A673 (cell line): ENCODE results near the gene PREX1. TPM values are rescaled to one million over a fixed set of nuclear protein-coding genes. Genes with fewer than 3 reads are reported as not detected.

Experiments used
- BruUV-seq: library from RNA; stranded (reverse); fragments of 400-500 nt; replicated peaks from 2 replicates; lab custom pipeline; 2021; lab: Mats Ljungman, UMichigan
- CTCF ChIA-PET: fragments of 300-600 bp; sonication (Branson Sonifier 250); formaldehyde crosslinking; loops from one replicate; lab custom pipeline; 2022; ENCODE audit warnings: antibody characterized with exemption; lab: Charles Lee
- POLR2A ChIA-PET: fragments of 300-600 bp; sonication (Branson Sonifier 250); formaldehyde crosslinking; loops from one replicate; lab custom pipeline; 2022; ENCODE audit warnings: antibody characterized with exemption; ENCODE audit not compliant: low non-redundant PET; lab: Charles Lee
- DNase-seq: peaks from one replicate; pipeline ENCODE4 v3.0.0-alpha.2; 2015; ENCODE audit warnings: low spot score
- H3K27ac ChIP-seq: fragments of 200-600 bp; sonication (generic); 2 replicates; pipeline ENCODE4 v1.5.1; 2016; ENCODE audit warnings: mixed run types, low read depth, mild to moderate bottlenecking, mixed read lengths, antibody characterized with exemption, low read length; ENCODE audit not compliant: poor library complexity, severe bottlenecking
- H3K27me3 ChIP-seq: fragments of 200-600 bp; sonication (generic); replicated peaks from 2 replicates; pipeline ENCODE4 v1.6.1; 2017; ENCODE audit warnings: mixed run types, low read depth, mild to moderate bottlenecking, mixed read lengths, antibody characterized with exemption, low read length; ENCODE audit not compliant: insufficient read depth, poor library complexity
- H3K36me3 ChIP-seq: fragments of 200-600 bp; sonication (generic); 2 replicates; pipeline ENCODE4 v1.6.1; 2016; ENCODE audit warnings: mixed run types, mild to moderate bottlenecking, mixed read lengths, antibody characterized with exemption, low read length; ENCODE audit not compliant: insufficient read depth, poor library complexity, severe bottlenecking
- H3K4me1 ChIP-seq: fragments of 200-600 bp; sonication (generic); 2 replicates; pipeline ENCODE4 v1.6.1; 2017; ENCODE audit warnings: mixed run types, mild to moderate bottlenecking, mixed read lengths, antibody characterized with exemption, low read length; ENCODE audit not compliant: insufficient read depth, poor library complexity, severe bottlenecking
- H3K4me3 ChIP-seq: fragments of 200-600 bp; sonication (generic); 2 replicates; pipeline ENCODE4 v1.5.1; 2016; ENCODE audit warnings: low read depth, mixed run types, mild to moderate bottlenecking, mixed read lengths, low read length; ENCODE audit not compliant: poor library complexity, severe bottlenecking
- H3K9me3 ChIP-seq: fragments of 200-600 bp; sonication (generic); 2 replicates; pipeline ENCODE4 v1.6.1; 2016; ENCODE audit warnings: mixed run types, low read depth, mild to moderate bottlenecking, mixed read lengths, antibody characterized with exemption, low read length; ENCODE audit not compliant: poor library complexity, severe bottlenecking
- EZH2 ChIP-seq: fragments of 200-600 bp; sonication (generic); IDR thresholded peaks from 2 replicates; pipeline ENCODE4 v1.6.1; 2017; ENCODE audit warnings: borderline replicate concordance, low read depth, mild to moderate bottlenecking, mixed read lengths, antibody characterized with exemption, low read length; ENCODE audit not compliant: poor library complexity, severe bottlenecking
- intact Hi-C: fragments of 100-400 bp; cut with micrococcal nuclease; formaldehyde crosslinking; loops from one replicate; pipeline ENCODE4 v1.10.0; 2022; ENCODE audit not compliant: unreplicated experiment
- total RNA-seq: library from RNA; stranded (reverse); gene quantifications from 2 replicates; pipeline ENCODE4 v1.2.3, GENCODE V29; 2021
- TF ChIP-seq, protein P1 (sequence below): fragments of 300-800, 200-600 bp; sonication (generic); conservative IDR thresholded peaks from 2 replicates; pipeline ENCODE4 v1.5.1; 2017; ENCODE audit warnings: low read depth, mild to moderate bottlenecking, antibody characterized with exemption, low read length, moderate library complexity, mixed read lengths

PREX1 gene
- total RNA-seq, 1 experiment from 2014 or later: 145 TPM

DNA sequence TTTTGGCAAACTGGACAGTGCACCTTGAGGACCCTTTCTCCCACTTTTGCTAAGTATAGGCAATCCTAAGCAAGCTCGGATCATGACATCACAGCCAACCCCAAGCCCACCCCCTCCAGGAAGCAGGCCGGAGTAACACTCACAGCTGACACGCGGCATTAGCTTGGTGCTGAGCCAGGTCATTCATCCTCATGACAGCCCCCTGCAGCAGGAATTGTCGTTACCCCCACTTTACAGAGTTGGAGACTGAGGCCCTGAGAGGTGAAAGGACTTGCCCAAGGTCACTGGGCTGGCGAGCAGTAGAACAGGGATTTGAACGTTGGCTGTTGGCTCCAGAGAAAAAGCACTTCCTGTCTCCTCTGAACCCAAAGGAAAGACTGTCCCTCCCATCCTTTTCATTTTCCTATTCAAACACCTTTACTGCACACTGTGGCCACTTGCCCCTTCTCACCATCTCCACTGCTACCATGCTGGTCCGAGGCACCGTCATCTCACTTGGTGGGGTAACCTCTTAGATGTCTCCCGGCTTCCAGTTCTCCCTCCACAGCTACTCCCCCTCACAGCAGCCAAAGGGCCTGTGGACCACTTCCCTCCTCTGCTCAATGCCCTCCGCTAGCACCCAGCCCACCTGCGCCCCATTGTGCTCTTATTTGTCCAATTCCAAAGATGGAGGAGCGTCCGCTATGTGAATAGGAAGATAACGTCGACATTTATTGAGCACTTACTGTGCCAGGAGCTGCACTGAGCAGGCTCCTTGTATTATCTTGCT lies 84.7 kb downstream of the PREX1 start:
- Histone ChIP-seq H3K4me3 (no peak overlapping the region), H3K9me3 (no peaks in the 10 kb centered on the region), H3K36me3 (peaks cover 80% of the 10 kb centered on the region), H3K27me3 (no peaks in the 10 kb centered on the region), H3K27ac (no peak overlapping the region), H3K4me1 (no peaks in the 10 kb centered on the region)
- no peak for DNase-seq
- TF ChIP-seq EZH2: no peak
- TF ChIP-seq, protein P1, sequence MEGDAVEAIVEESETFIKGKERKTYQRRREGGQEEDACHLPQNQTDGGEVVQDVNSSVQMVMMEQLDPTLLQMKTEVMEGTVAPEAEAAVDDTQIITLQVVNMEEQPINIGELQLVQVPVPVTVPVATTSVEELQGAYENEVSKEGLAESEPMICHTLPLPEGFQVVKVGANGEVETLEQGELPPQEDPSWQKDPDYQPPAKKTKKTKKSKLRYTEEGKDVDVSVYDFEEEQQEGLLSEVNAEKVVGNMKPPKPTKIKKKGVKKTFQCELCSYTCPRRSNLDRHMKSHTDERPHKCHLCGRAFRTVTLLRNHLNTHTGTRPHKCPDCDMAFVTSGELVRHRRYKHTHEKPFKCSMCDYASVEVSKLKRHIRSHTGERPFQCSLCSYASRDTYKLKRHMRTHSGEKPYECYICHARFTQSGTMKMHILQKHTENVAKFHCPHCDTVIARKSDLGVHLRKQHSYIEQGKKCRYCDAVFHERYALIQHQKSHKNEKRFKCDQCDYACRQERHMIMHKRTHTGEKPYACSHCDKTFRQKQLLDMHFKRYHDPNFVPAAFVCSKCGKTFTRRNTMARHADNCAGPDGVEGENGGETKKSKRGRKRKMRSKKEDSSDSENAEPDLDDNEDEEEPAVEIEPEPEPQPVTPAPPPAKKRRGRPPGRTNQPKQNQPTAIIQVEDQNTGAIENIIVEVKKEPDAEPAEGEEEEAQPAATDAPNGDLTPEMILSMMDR: no peak
- POLR2A ChIA-PET: no interaction called here
- BruUV-seq: no TSS peak
- intact Hi-C loops: no loop called here
- CTCF ChIA-PET: no interaction called here

DNA sequence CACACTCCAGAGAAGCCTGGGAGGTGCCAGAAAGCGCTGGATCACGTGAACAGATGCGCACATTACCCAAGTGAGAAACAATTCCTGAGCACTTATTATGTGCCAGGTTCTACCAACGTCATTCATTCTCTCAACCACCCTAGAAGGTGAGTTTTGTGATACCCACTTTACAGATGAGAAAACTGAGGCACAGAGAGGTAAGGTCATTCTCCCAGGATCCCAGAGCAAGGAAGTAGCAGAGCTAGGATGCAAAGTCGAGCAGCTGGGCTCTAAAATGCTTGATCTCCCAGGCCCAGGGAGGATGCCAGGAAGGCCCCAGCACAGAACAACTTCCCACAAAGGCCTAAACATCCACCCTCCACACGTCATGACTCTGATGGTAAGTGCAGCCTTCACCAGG lies 85.6 kb downstream of the PREX1 start:
- ChIA-PET POLR2A (interaction anchor here (0.7 kb wide), 1 partner anchor 14 kb away, joined by 3 read pairs; no protein-coding TSS in a partner anchor), CTCF (no interaction called here)
- TF ChIP-seq, protein P1: no peak
- no peak for TF ChIP-seq EZH2
- H3K4me3 ChIP-seq: no peak overlapping the region
- no peaks in the 10 kb centered on the region for H3K4me1 ChIP-seq
- no peak overlapping the region for H3K27ac ChIP-seq
- H3K36me3 ChIP-seq: peaks cover 84% of the 10 kb centered on the region
- BruUV-seq: no TSS peak
- no peaks in the 10 kb centered on the region for H3K27me3 ChIP-seq
- no peak for DNase-seq
- H3K9me3 ChIP-seq: no peaks in the 10 kb centered on the region
- intact Hi-C loops: no loop called here

DNA sequence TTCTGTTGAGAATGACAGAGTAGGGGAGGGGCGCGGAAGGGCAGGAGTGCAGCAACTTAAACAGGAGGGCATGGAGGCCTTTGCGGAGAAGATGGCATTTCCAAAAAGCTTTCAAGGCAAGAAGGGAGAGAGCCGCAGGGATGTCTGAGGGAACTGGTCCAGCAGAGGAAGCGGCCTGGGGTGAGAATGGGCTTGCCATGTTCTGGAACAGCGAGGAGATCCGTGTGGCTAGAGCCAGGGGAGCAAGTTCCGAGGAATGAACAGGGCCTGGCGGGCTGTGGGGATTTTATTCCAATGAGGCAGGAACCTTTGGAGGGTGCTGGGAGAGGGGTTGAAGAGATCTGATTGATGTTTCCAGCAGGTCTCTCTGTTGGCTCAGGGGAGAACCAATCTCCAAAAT lies 86.1 kb downstream of the PREX1 start:
- no peak for DNase-seq
- POLR2A ChIA-PET: interaction anchor here (0.7 kb wide), 1 partner anchor 14 kb away, joined by 3 read pairs; no protein-coding TSS in a partner anchor
- H3K27ac ChIP-seq: no peak overlapping the region
- CTCF ChIA-PET: no interaction called here
- no peaks in the 10 kb centered on the region for H3K4me1 ChIP-seq
- intact Hi-C loops: no loop called here
- no TSS peak for BruUV-seq
- H3K4me3 ChIP-seq: no peak overlapping the region
- H3K27me3 ChIP-seq: no peaks in the 10 kb centered on the region
- no peak for TF ChIP-seq EZH2
- TF ChIP-seq, protein P1: no peak
- peaks cover 90% of the 10 kb centered on the region for H3K36me3 ChIP-seq
- H3K9me3 ChIP-seq: no peaks in the 10 kb centered on the region
